ENCODE measurements around the gene GABARAPL2. TPM values are rescaled to one million over a fixed set of nuclear protein-coding genes. Genes with fewer than 3 reads are reported as not detected.

GABARAPL2 gene
- total RNA-seq, 1 donor from 2014 or later, result 87.0 TPM

DNA sequence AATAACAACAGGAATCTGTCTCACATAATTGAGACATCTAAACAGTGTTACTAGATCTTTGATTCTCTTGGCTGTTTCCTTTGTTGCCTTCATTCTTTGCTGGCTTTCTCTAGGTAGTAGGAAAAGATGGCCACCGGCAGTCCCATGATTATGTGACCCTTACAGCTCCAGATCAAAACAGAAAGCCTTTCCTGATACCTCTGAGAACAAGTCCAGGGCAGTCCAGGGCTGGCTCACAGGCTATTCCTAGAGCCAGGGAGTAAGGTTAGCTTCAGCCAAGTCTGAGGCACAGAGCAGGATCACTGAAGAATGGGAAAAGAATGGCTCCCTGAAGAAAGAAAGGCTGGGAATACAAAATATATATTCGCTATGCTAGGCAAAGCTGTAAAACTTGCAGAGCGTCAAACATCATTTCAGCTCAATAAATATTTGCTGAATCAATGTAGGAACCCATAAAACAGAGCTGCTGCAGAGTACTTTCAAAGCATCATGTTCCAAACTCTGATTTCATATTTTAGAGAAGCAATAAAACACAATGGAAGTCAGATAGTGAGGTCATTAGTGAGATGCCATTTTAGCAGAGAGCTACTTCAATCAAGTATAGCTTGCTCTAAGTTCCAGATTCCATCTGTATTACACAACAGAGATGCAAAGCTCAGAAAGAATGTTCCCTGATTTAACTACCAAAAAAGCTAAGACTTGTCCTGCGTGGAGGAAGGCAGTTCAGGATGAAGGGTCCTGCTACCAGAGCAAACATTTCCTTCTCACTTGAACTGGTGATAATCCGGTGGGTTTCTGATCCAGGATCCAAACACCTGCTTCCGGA lies 33.5 kb downstream of the GABARAPL2 start:
- Mint-ChIP-seq H3K27ac (ENCODE audit: unreplicated experiment) (no peak overlapping the region), H3K36me3 (ENCODE audit: low read depth) (peaks cover 40% of the 10 kb centered on the region)

DNA sequence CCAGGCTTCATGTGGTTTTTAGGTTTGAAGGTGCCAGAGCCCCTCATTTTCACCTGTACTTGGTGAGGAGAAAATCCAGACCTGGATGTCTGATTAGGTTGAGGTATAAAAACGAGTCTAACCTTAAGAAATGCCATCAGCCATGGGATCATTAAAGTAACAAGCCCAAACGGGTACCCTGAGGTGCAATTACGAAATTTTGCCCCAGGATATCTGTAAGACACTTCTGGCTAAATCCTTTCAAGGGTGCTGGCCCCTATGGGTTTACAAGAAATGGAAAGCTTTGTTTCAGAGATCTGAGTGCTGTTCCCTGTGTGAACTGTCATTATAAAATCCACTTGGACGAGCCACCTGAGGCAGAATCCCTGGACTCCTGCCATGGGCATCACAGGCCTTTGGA lies 37.1 kb downstream of the GABARAPL2 start:
- Mint-ChIP-seq H3K27ac (ENCODE audit: unreplicated experiment) (no peak overlapping the region), H3K9me3 (no peaks in the 10 kb centered on the region), H3K4me3 (no peak overlapping the region), H3K27me3 (ENCODE audit: low read depth) (no peaks in the 10 kb centered on the region), H3K4me1 (no peaks in the 10 kb centered on the region), H3K36me3 (ENCODE audit: low read depth) (peaks cover 36% of the 10 kb centered on the region)
- no peak for DNase-seq (ENCODE audit: low read depth, low spot score)
- TF ChIP-seq, protein P1, sequence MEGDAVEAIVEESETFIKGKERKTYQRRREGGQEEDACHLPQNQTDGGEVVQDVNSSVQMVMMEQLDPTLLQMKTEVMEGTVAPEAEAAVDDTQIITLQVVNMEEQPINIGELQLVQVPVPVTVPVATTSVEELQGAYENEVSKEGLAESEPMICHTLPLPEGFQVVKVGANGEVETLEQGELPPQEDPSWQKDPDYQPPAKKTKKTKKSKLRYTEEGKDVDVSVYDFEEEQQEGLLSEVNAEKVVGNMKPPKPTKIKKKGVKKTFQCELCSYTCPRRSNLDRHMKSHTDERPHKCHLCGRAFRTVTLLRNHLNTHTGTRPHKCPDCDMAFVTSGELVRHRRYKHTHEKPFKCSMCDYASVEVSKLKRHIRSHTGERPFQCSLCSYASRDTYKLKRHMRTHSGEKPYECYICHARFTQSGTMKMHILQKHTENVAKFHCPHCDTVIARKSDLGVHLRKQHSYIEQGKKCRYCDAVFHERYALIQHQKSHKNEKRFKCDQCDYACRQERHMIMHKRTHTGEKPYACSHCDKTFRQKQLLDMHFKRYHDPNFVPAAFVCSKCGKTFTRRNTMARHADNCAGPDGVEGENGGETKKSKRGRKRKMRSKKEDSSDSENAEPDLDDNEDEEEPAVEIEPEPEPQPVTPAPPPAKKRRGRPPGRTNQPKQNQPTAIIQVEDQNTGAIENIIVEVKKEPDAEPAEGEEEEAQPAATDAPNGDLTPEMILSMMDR (conservative IDR thresholded peaks at IDR 0.05), result no peak

More for the DNA sequence above, 33.5 kb downstream of the GABARAPL2 start:
- TF ChIP-seq, protein P1 (conservative IDR thresholded peaks at IDR 0.05), result no peak
- H3K9me3 Mint-ChIP-seq, result peaks cover 3% of the 10 kb centered on the region
- DNase-seq (ENCODE audit: low read depth, low spot score), result no peak
- H3K27me3 Mint-ChIP-seq (ENCODE audit: low read depth), result no peaks in the 10 kb centered on the region
- H3K4me1 Mint-ChIP-seq, result peaks cover 4% of the 10 kb centered on the region
- no peak overlapping the region for H3K4me3 Mint-ChIP-seq

GRCh38 chr16:75606507-75606906 lies 40.3 kb downstream of the GABARAPL2 start:
- DNase-seq (ENCODE audit: low read depth, low spot score), result no peak
- no peaks in the 10 kb centered on the region for H3K27me3 Mint-ChIP-seq (ENCODE audit: low read depth)
- H3K9me3 Mint-ChIP-seq, result no peaks in the 10 kb centered on the region
- TF ChIP-seq, protein P1 (conservative IDR thresholded peaks at IDR 0.05), result no peak
- H3K4me3 Mint-ChIP-seq, result no peak overlapping the region
- H3K27ac Mint-ChIP-seq (ENCODE audit: unreplicated experiment), result no peak overlapping the region
- peaks cover 31% of the 10 kb centered on the region for H3K36me3 Mint-ChIP-seq (ENCODE audit: low read depth)
- no peaks in the 10 kb centered on the region for H3K4me1 Mint-ChIP-seq

- Mint-ChIP-seq H3K36me3 (ENCODE audit: low read depth) (peaks cover 18% of the 10 kb centered on the region), H3K27ac (ENCODE audit: unreplicated experiment) (no peak overlapping the region), H3K4me3 (no peak overlapping the region), H3K4me1 (no peaks in the 10 kb centered on the region), H3K9me3 (no peaks in the 10 kb centered on the region), H3K27me3 (ENCODE audit: low read depth) (no peaks in the 10 kb centered on the region)
- TF ChIP-seq, protein P1 (conservative IDR thresholded peaks at IDR 0.05), result no peak
- no peak for DNase-seq (ENCODE audit: low read depth, low spot score)
Observed at GRCh38 chr16:75614066-75614897, 48.1 kb downstream of the GABARAPL2 start.

GRCh38 chr16:75615619-75616018 lies 49.4 kb downstream of the GABARAPL2 start:
- Mint-ChIP-seq H3K4me1 (peaks cover 1% of the 10 kb centered on the region), H3K9me3 (no peaks in the 10 kb centered on the region), H3K27ac (ENCODE audit: unreplicated experiment) (no peak overlapping the region), H3K4me3 (no peak overlapping the region), H3K27me3 (ENCODE audit: low read depth) (no peaks in the 10 kb centered on the region), H3K36me3 (ENCODE audit: low read depth) (peaks cover 22% of the 10 kb centered on the region)
- DNase-seq (ENCODE audit: low read depth, low spot score), result no peak
- TF ChIP-seq, protein P1 (conservative IDR thresholded peaks at IDR 0.05), result no peak
